Panc1 (cell line): ENCODE measurements around the gene DYRK1A. TPM values are rescaled to one million over a fixed set of nuclear protein-coding genes. Genes with fewer than 3 reads are reported as not detected.

Experiments
- ATAC-seq: fragments of 200-7000 bp; cut with Tn5 transposase; 2 replicates; pipeline ENCODE4 v1.9.1; 2020; ENCODE audit warnings: mild to moderate bottlenecking, moderate library complexity
- BruUV-seq: library from RNA; stranded (reverse); fragments of 400-500 nt; replicated peaks from 2 replicates; lab custom pipeline; 2021; lab: Mats Ljungman, UMichigan
- CTCF ChIA-PET: fragments of 300-600 bp; sonication (Branson Sonifier 250); formaldehyde crosslinking; loops from one replicate; lab custom pipeline; 2022; ENCODE audit warnings: antibody characterized with exemption; lab: Charles Lee
- POLR2A ChIA-PET: fragments of 300-600 bp; sonication (Branson Sonifier 250); formaldehyde crosslinking; loops from one replicate; lab custom pipeline; 2022; ENCODE audit warnings: antibody characterized with exemption; lab: Charles Lee
- DNase-seq: peaks from one replicate; pipeline ENCODE4 v3.0.0-alpha.2; 2010; ENCODE audit warnings: low read depth, low spot score
- H3K27ac ChIP-seq: 2 replicates; pipeline ENCODE4 v1.5.1; 2011; ENCODE audit warnings: mild to moderate bottlenecking, low read length, inconsistent platforms
- H3K27me3 ChIP-seq: fragments of 200-500 bp; sonication (Bioruptor generic); 2 replicates; pipeline ENCODE4 v1.6.0; 2014; ENCODE audit warnings: low read length, inconsistent platforms; ENCODE audit not compliant: control insufficient read depth, insufficient read depth
- H3K36me3 ChIP-seq: fragments of 200-500 bp; sonication (Bioruptor generic); 2 replicates; pipeline ENCODE4 v1.5.1; 2014; ENCODE audit warnings: inconsistent platforms, mild to moderate bottlenecking, low read length, moderate library complexity; ENCODE audit not compliant: control insufficient read depth, insufficient read depth
- H3K4me1 ChIP-seq: 2 replicates; pipeline ENCODE4 v1.5.1; 2011; ENCODE audit warnings: inconsistent platforms, mild to moderate bottlenecking, low read length, moderate library complexity; ENCODE audit not compliant: control insufficient read depth, insufficient read depth
- H3K4me3 ChIP-seq, 2 experiments: 2 replicates each; pipeline ENCODE4 v1.5.1; 2011 to 2012; ENCODE audit warnings: low read depth in 2 of 2, low read length in 2 of 2, mild to moderate bottlenecking in 2 of 2, inconsistent platforms in 1 of 2, moderate library complexity in 1 of 2
- H3K9me3 ChIP-seq: fragments of 200-500 bp; sonication (Bioruptor generic); 2 replicates; pipeline ENCODE4 v1.5.1; 2014; ENCODE audit warnings: low read depth, mild to moderate bottlenecking, inconsistent platforms, low read length, moderate library complexity; ENCODE audit not compliant: control insufficient read depth, insufficient read depth
- POLR2AphosphoS5 ChIP-seq: IDR thresholded peaks from 2 replicates; pipeline ENCODE4 v1.6.1; 2012; ENCODE audit warnings: mild to moderate bottlenecking, low read depth, low read length, moderate library complexity
- SIN3A ChIP-seq: IDR thresholded peaks from 2 replicates; pipeline ENCODE4 v1.6.1; 2012; ENCODE audit warnings: low read depth, mild to moderate bottlenecking, low read length, moderate library complexity, borderline replicate concordance; ENCODE audit not compliant: insufficient read depth
- TCF7L2 ChIP-seq: IDR thresholded peaks from 2 replicates; pipeline ENCODE4 v1.6.1; 2011; ENCODE audit warnings: mild to moderate bottlenecking, low read depth, low read length, inconsistent platforms
- in situ Hi-C: cut with HindIII; loops from 2 replicates; pipeline ENCODE4 v1.10.0; 2016; ENCODE audit warnings: low sequenced_read_pairs, low pct_unique_long_range_greater_than_20kb
- intact Hi-C: fragments of 100-400 bp; cut with micrococcal nuclease; formaldehyde crosslinking; loops from one replicate; pipeline ENCODE4 v1.10.0; 2022; ENCODE audit not compliant: unreplicated experiment
- total RNA-seq: library from RNA; stranded (reverse); gene quantifications from one replicate; pipeline ENCODE4 v1.2.1, GENCODE V29; 2021; ENCODE audit not compliant: unreplicated experiment
- TF ChIP-seq, protein P1 (sequence below): fragments of 450-650 bp; IDR thresholded peaks from 2 replicates; pipeline ENCODE4 v1.5.1; 2017; ENCODE audit warnings: mild to moderate bottlenecking
- TF ChIP-seq, protein P2 (sequence below), 2 experiments: IDR thresholded peaks; 2 replicates each; pipeline ENCODE4 v1.6.1; 2011 to 2012; ENCODE audit warnings: low read depth in 2 of 2, control low read depth in 1 of 2, low read length in 1 of 2, mild to moderate bottlenecking in 1 of 2, moderate library complexity in 1 of 2; ENCODE audit not compliant: insufficient read depth in 1 of 2

Gene DYRK1A
- total RNA-seq, 1 experiment from 2014 or later, result 36.1 TPM

GRCh38 chr21:37561506-37561905, 194.9 kb downstream of the DYRK1A start:
- Histone ChIP-seq H3K4me1 (peaks cover 10% of the 10 kb centered on the region), H3K27me3 (no peaks in the 10 kb centered on the region), H3K27ac (no peak overlapping the region), H3K36me3 (no peaks in the 10 kb centered on the region), H3K9me3 (no peaks in the 10 kb centered on the region), H3K4me3 (no peak overlapping the region)
- ATAC-seq (no peak), DNase-seq (no peak)
- BruUV-seq, result no TSS peak
- POLR2A ChIA-PET, result no interaction called here
- in situ Hi-C loops (no loop called here), intact Hi-C loops (no loop called here)
- TF ChIP-seq, protein P1, sequence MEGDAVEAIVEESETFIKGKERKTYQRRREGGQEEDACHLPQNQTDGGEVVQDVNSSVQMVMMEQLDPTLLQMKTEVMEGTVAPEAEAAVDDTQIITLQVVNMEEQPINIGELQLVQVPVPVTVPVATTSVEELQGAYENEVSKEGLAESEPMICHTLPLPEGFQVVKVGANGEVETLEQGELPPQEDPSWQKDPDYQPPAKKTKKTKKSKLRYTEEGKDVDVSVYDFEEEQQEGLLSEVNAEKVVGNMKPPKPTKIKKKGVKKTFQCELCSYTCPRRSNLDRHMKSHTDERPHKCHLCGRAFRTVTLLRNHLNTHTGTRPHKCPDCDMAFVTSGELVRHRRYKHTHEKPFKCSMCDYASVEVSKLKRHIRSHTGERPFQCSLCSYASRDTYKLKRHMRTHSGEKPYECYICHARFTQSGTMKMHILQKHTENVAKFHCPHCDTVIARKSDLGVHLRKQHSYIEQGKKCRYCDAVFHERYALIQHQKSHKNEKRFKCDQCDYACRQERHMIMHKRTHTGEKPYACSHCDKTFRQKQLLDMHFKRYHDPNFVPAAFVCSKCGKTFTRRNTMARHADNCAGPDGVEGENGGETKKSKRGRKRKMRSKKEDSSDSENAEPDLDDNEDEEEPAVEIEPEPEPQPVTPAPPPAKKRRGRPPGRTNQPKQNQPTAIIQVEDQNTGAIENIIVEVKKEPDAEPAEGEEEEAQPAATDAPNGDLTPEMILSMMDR, result no peak
- TF ChIP-seq, protein P2, sequence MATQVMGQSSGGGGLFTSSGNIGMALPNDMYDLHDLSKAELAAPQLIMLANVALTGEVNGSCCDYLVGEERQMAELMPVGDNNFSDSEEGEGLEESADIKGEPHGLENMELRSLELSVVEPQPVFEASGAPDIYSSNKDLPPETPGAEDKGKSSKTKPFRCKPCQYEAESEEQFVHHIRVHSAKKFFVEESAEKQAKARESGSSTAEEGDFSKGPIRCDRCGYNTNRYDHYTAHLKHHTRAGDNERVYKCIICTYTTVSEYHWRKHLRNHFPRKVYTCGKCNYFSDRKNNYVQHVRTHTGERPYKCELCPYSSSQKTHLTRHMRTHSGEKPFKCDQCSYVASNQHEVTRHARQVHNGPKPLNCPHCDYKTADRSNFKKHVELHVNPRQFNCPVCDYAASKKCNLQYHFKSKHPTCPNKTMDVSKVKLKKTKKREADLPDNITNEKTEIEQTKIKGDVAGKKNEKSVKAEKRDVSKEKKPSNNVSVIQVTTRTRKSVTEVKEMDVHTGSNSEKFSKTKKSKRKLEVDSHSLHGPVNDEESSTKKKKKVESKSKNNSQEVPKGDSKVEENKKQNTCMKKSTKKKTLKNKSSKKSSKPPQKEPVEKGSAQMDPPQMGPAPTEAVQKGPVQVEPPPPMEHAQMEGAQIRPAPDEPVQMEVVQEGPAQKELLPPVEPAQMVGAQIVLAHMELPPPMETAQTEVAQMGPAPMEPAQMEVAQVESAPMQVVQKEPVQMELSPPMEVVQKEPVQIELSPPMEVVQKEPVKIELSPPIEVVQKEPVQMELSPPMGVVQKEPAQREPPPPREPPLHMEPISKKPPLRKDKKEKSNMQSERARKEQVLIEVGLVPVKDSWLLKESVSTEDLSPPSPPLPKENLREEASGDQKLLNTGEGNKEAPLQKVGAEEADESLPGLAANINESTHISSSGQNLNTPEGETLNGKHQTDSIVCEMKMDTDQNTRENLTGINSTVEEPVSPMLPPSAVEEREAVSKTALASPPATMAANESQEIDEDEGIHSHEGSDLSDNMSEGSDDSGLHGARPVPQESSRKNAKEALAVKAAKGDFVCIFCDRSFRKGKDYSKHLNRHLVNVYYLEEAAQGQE (IDR thresholded peaks at IDR 0.05; ENCODE audit: insufficient read depth in 1 of 2, low read depth in 2 of 2, low read length in 1 of 2), result no peak
- TF ChIP-seq TCF7L2 (no peak), SIN3A (no peak), POLR2AphosphoS5 (no peak)
- CTCF ChIA-PET, result no interaction called here

DNA sequence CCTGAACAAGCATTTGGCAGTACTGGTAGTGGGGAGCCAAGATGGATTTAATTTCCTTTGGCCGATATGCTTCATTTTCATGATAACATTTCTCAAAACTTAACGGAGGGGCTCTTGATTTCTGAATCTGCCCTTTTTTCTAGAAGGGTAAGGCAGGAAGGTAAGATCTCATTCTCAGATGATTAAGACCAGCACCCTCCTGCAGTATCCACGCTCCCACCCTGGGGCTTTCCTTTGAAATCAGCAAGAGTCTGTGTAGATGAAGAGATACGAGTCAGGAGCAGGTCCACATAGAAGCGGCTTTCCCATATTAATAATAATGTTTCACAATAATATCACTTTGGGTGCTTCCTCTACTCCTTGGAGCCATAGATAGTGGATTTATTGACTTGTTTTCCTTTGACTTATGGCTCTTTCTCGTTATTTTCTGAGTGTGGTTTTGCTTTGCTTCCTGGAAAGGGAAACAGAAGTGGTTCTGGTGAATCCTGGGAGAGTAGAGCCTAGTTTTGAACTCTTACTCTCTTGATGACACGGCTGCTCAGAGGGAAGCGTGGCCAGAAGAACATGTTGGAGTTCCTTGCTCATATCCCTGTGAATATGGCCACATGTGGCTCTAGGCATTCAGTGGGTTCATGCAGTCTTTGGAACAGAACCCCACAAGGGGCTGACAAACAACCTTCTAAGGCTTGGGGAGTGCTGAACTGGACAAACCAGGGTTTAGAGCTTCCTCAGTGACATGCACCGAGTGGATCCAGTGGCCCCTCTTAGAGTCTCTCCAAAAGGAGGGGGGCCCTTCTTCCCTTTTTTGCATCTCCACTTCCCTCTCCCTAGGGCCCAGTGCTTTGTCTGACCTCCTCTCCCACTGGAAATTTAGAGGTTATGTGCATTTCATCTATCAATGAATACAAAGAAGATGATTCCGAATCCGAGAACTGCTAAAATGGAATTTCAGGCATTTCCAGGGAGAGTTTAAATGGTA, 195.7 kb downstream of the DYRK1A start:
- peaks cover 10% of the 10 kb centered on the region for H3K4me1 ChIP-seq
- no TSS peak for BruUV-seq
- H3K27me3 ChIP-seq, result no peaks in the 10 kb centered on the region
- DNase-seq, result no peak
- TF ChIP-seq, protein P1, result no peak
- TF ChIP-seq, protein P2 (IDR thresholded peaks at IDR 0.05; ENCODE audit: insufficient read depth in 1 of 2, low read depth in 2 of 2, low read length in 1 of 2), result no peak
- no peak for TF ChIP-seq SIN3A
- TF ChIP-seq TCF7L2, result no peak
- no peak for TF ChIP-seq POLR2AphosphoS5
- intact Hi-C loops (no loop called here), in situ Hi-C loops (no loop called here)
- no peaks in the 10 kb centered on the region for H3K9me3 ChIP-seq
- ATAC-seq, result no peak
- POLR2A ChIA-PET, result no interaction called here
- no peaks in the 10 kb centered on the region for H3K36me3 ChIP-seq
- H3K4me3 ChIP-seq, result no peak overlapping the region
- peak overlapping the region; percentile 89; the same call in 1 of the 2 replicates for H3K27ac ChIP-seq
- CTCF ChIA-PET, result no interaction called here
